ENCODE results near the gene EML3. TPM values are rescaled to one million over a fixed set of nuclear protein-coding genes. Genes with fewer than 3 reads are reported as not detected.
"Not testable (repeated sequence)": the region's sequence is repeated elsewhere in the genome, so short reads cannot be mapped to it uniquely, and the experiment has no call there.

EML3 gene
- total RNA-seq, 1 donor from 2014 or later, result 164 TPM

GRCh38 chr11:62645946-62646824, 33.6 kb upstream of the EML3 start, which contains the start of gene GANAB:
TSS of gene GANAB (minus strand) at chr11:62646613. CDS start at chr11:62646599, 14 bp downstream.
- Mint-ChIP-seq H3K4me1 (ENCODE audit: low read depth) (peaks cover 25% of the 10 kb centered on the region), H3K4me3 (peak within 1 kb of the TSS; percentile 100), H3K36me3 (ENCODE audit: low read depth) (peaks cover 13% of the 10 kb centered on the region), H3K27ac (peak within 1 kb of the TSS; percentile 98), H3K9me3 (no peaks in the 10 kb centered on the region), H3K27me3 (ENCODE audit: insufficient read depth) (no peaks in the 10 kb centered on the region)
- intact Hi-C loops (cut with micrococcal nuclease), result loop anchor here (1.0 kb wide), 12 partner anchors 19 to 210 kb away; partner anchors contain the start of genes C11orf98, CSKMT, EML3 and HNRNPUL2
- DNase-seq (ENCODE audit: low spot score), result peak; percentile 97

DNA sequence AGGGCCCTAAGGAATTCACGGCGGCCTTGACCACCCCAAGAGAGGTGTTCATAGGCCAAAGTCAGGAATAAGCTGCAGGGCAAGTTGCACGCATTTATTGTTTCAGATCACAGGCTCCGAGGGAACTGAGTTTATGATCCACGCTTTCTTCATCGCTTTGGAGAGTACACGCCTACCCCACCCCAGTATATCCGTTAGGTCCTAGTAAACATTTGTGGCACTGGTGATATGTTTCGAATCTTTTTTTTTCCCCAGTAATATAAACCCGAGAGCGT, 33.0 kb upstream of the EML3 start:
- no peaks in the 10 kb centered on the region for H3K27me3 Mint-ChIP-seq (ENCODE audit: insufficient read depth)
- no peak for DNase-seq (ENCODE audit: low spot score)
- intact Hi-C loops (cut with micrococcal nuclease), result no loop called here
- peak overlapping the region; percentile 98 for H3K27ac Mint-ChIP-seq
- peaks cover 15% of the 10 kb centered on the region for H3K36me3 Mint-ChIP-seq (ENCODE audit: low read depth)
- H3K4me1 Mint-ChIP-seq (ENCODE audit: low read depth), result peaks cover 31% of the 10 kb centered on the region
- H3K4me3 Mint-ChIP-seq, result peak overlapping the region; percentile 100
- no peaks in the 10 kb centered on the region for H3K9me3 Mint-ChIP-seq

- intact Hi-C loops (cut with micrococcal nuclease), result no loop called here
- Mint-ChIP-seq H3K36me3 (ENCODE audit: low read depth) (peaks cover 20% of the 10 kb centered on the region), H3K9me3 (no peaks in the 10 kb centered on the region), H3K27me3 (ENCODE audit: insufficient read depth) (no peaks in the 10 kb centered on the region), H3K27ac (no peak overlapping the region), H3K4me1 (ENCODE audit: low read depth) (peaks cover 39% of the 10 kb centered on the region), H3K4me3 (peak overlapping the region; percentile 71)
- no peak for DNase-seq (ENCODE audit: low spot score)
Measured at GRCh38 chr11:62644220-62644619, 31.6 kb upstream of the EML3 start.

DNA sequence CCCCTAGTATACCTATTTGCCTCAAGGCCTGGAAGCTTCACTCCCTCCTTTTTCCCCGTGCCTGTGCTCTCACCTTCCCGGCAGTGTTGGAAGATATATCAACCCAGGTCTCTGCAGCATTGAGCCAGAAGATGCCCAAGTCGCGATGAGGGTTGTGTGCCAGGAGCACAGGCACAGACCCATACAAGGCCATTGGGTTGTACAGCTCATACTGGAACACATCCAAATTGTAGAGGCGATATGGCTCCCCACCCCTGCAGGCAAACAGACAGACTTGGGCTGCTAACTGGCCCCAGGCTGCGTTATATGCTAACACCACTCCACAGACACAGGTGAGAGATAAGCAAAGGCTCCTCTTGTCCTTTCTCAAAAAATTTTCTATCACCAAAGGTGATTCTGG, 19.9 kb upstream of the EML3 start:
- H3K4me3 Mint-ChIP-seq, result no peak overlapping the region
- no peaks in the 10 kb centered on the region for H3K27me3 Mint-ChIP-seq (ENCODE audit: insufficient read depth)
- peaks cover 68% of the 10 kb centered on the region for H3K36me3 Mint-ChIP-seq (ENCODE audit: low read depth)
- no peaks in the 10 kb centered on the region for H3K9me3 Mint-ChIP-seq
- peaks cover 20% of the 10 kb centered on the region for H3K4me1 Mint-ChIP-seq (ENCODE audit: low read depth)
- DNase-seq (ENCODE audit: low spot score), result no peak
- intact Hi-C loops (cut with micrococcal nuclease), result no loop called here
- H3K27ac Mint-ChIP-seq, result no peak overlapping the region

GRCh38 chr11:62627713-62628112, 15.1 kb upstream of the EML3 start:
- Mint-ChIP-seq H3K27me3 (ENCODE audit: insufficient read depth) (no peaks in the 10 kb centered on the region), H3K36me3 (ENCODE audit: low read depth) (peaks cover 62% of the 10 kb centered on the region), H3K4me3 (no peak overlapping the region), H3K4me1 (ENCODE audit: low read depth) (no peaks in the 10 kb centered on the region), H3K9me3 (no peaks in the 10 kb centered on the region), H3K27ac (no peak overlapping the region)
- intact Hi-C loops (cut with micrococcal nuclease), result no loop called here
- no peak for DNase-seq (ENCODE audit: low spot score)

DNA sequence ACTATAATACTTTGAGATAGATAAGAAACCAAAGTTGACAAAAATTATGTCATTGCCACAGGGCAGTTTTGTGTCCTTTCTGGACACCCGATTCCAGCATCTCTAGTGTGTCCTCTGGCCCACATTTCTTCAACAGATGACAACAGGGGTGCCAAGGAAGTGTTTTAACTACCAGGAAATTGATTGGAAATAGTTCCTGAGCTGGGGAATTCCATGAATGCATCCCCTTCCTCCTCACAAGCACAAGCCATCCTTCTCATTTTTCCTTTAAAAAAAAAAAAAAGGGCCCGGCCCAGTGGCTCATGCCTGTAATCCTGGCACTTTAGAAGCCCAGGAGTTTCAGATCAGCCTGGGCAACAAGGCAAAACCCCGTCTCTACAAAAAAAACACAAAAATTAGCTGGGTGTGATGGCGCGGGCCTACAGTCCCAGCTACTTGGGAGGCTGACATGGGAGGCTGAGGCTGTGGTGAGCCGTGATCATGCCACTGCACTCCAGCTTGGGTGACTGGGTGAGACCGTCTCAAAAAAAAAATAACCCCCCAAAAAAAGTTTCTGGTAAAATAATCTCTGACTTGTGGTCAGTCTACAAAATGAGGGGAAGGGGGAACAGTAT, 10.0 kb upstream of the EML3 start:
- H3K36me3 Mint-ChIP-seq (ENCODE audit: low read depth), result peaks cover 38% of the 10 kb centered on the region
- intact Hi-C loops (cut with micrococcal nuclease), result loop anchor here (1.0 to 5.0 kb wide), 8 partner anchors 10 to 220 kb away; partner anchors contain the start of genes C11orf98, CSKMT, EML3 and GANAB

GRCh38 chr11:62621567-62622470, 9.2 kb upstream of the EML3 start, which contains the start of gene B3GAT3:
TSS of gene B3GAT3 (minus strand) at chr11:62621986. CDS start at chr11:62621947, 39 bp downstream.
- intact Hi-C loops (cut with micrococcal nuclease), result loop anchor here (1.0 to 5.0 kb wide), 8 partner anchors 10 to 220 kb away; partner anchors contain the start of genes C11orf98, CSKMT, EML3 and GANAB
- DNase-seq (ENCODE audit: low spot score), result peak; percentile 96
- H3K9me3 Mint-ChIP-seq, result no peaks in the 10 kb centered on the region
- no peaks in the 10 kb centered on the region for H3K27me3 Mint-ChIP-seq (ENCODE audit: insufficient read depth)
- peak within 1 kb of the TSS; percentile 95 for H3K4me3 Mint-ChIP-seq
- H3K27ac Mint-ChIP-seq, result peak within 1 kb of the TSS; percentile 96
- peaks cover 35% of the 10 kb centered on the region for H3K36me3 Mint-ChIP-seq (ENCODE audit: low read depth)
- H3K4me1 Mint-ChIP-seq (ENCODE audit: low read depth), result peaks cover 25% of the 10 kb centered on the region

More for the DNA sequence above, 10.0 kb upstream of the EML3 start:
- Mint-ChIP-seq H3K27me3 (ENCODE audit: insufficient read depth) (no peaks in the 10 kb centered on the region), H3K27ac (peak overlapping the region; percentile 96), H3K9me3 (no peaks in the 10 kb centered on the region), H3K4me3 (peak overlapping the region; percentile 82), H3K4me1 (ENCODE audit: low read depth) (peaks cover 25% of the 10 kb centered on the region)
- no peak for DNase-seq (ENCODE audit: low spot score)

GRCh38 chr11:62621027-62621566, 8.5 kb upstream of the EML3 start:
- intact Hi-C loops (cut with micrococcal nuclease), result loop anchor here (5.0 kb wide), 1 partner anchor 221 kb away; no protein-coding TSS in a partner anchor
- Mint-ChIP-seq H3K36me3 (ENCODE audit: low read depth) (peaks cover 35% of the 10 kb centered on the region), H3K27ac (peak overlapping the region; percentile 92), H3K9me3 (no peaks in the 10 kb centered on the region), H3K4me1 (ENCODE audit: low read depth) (peaks cover 25% of the 10 kb centered on the region), H3K4me3 (peak overlapping the region; percentile 95), H3K27me3 (ENCODE audit: insufficient read depth) (no peaks in the 10 kb centered on the region)
- DNase-seq (ENCODE audit: low spot score), result no peak

GRCh38 chr11:62616957-62617356, 4.4 kb upstream of the EML3 start:
- DNase-seq (ENCODE audit: low spot score); H3K27ac Mint-ChIP-seq; H3K27me3 Mint-ChIP-seq (ENCODE audit: insufficient read depth); intact Hi-C loops (cut with micrococcal nuclease); H3K4me3 Mint-ChIP-seq; H3K9me3 Mint-ChIP-seq: not testable (repeated sequence)
- Mint-ChIP-seq H3K4me1 (ENCODE audit: low read depth) (peaks cover 35% of the 10 kb centered on the region), H3K36me3 (ENCODE audit: low read depth) (peaks cover 24% of the 10 kb centered on the region)

GRCh38 chr11:62615521-62615920, 2.9 kb upstream of the EML3 start:
- Mint-ChIP-seq H3K27me3 (ENCODE audit: insufficient read depth) (no peaks in the 10 kb centered on the region), H3K27ac (no peak overlapping the region), H3K36me3 (ENCODE audit: low read depth) (peaks cover 16% of the 10 kb centered on the region), H3K9me3 (no peaks in the 10 kb centered on the region), H3K4me3 (no peak overlapping the region), H3K4me1 (ENCODE audit: low read depth) (peaks cover 27% of the 10 kb centered on the region)
- intact Hi-C loops (cut with micrococcal nuclease), result no loop called here
- DNase-seq (ENCODE audit: low spot score), result no peak

GRCh38 chr11:62614275-62614674, 1.7 kb upstream of the EML3 start:
- peaks cover 18% of the 10 kb centered on the region for H3K36me3 Mint-ChIP-seq (ENCODE audit: low read depth)
- no peak for DNase-seq (ENCODE audit: low spot score)

GRCh38 chr11:62613291-62613778, 760 bp upstream of the EML3 start:
- Mint-ChIP-seq H3K27me3 (ENCODE audit: insufficient read depth) (no peaks in the 10 kb centered on the region), H3K4me3 (peak overlapping the region; percentile 63), H3K4me1 (ENCODE audit: low read depth) (peaks cover 32% of the 10 kb centered on the region), H3K36me3 (ENCODE audit: low read depth) (peaks cover 14% of the 10 kb centered on the region), H3K27ac (peak overlapping the region; percentile 83), H3K9me3 (no peaks in the 10 kb centered on the region)
- no peak for DNase-seq (ENCODE audit: low spot score)
- intact Hi-C loops (cut with micrococcal nuclease), result loop anchor here (2.0 to 5.0 kb wide), 2 partner anchors 51 to 139 kb away; partner anchors contain the start of genes C11orf98, CSKMT and ZBTB3

More at GRCh38 chr11:62614275-62614674, 1.7 kb upstream of the EML3 start:
- peak overlapping the region; percentile 72 for H3K4me3 Mint-ChIP-seq
- no peaks in the 10 kb centered on the region for H3K9me3 Mint-ChIP-seq
- peaks cover 34% of the 10 kb centered on the region for H3K4me1 Mint-ChIP-seq (ENCODE audit: low read depth)
- no peaks in the 10 kb centered on the region for H3K27me3 Mint-ChIP-seq (ENCODE audit: insufficient read depth)
- H3K27ac Mint-ChIP-seq, result peak overlapping the region; percentile 86
- intact Hi-C loops (cut with micrococcal nuclease), result loop anchor here (5.0 kb wide), 1 partner anchor 138 kb away; the partner anchor contains the start of gene ZBTB3

All from activated T-helper 1 cell treated with anti-CD3 and anti-CD28 coated beads, Interleukin-12 subunit alpha, Interleukin-12 subunit beta, Interleukin-2, Interleukin-4 antibody, amounts not matched to agents 30 ng/mL and 10 ng/mL and 1 ng/mL, durations not matched to agents 14 hours and 24 hours and 36 hours (primary cell).